Measurements from ENCODE around the gene KCTD15. TPM values are rescaled to one million over a fixed set of nuclear protein-coding genes. Genes with fewer than 3 reads are reported as not detected.

The KCTD15 gene
- total RNA-seq, 2 donors from 2014 or later: 57.5 to 72.2 TPM

- H3K4me3 ChIP-seq: no peak overlapping the region
- no peak for TF ChIP-seq CTCF (IDR thresholded peaks at IDR 0.05)
- no peak for ATAC-seq (ENCODE audit: insufficient number of reproducible peaks, low FRiP score, low read depth)
- H3K27me3 ChIP-seq (replicated peaks; ENCODE audit: insufficient read depth): no peaks in the 10 kb centered on the region
- no peaks in the 10 kb centered on the region for H3K9me3 ChIP-seq
- H3K27ac ChIP-seq: no peak overlapping the region
- no peak for DNase-seq (ENCODE audit: low spot score)
- H3K36me3 ChIP-seq: peaks cover 32% of the 10 kb centered on the region
- peaks cover 0 to 24% of the 10 kb centered on the region in 2 donors for H3K4me1 ChIP-seq (ENCODE audit: control insufficient read depth in 1 of 2, low read depth in 2 of 2)
Measured at GRCh38 chr19:33805840-33806433, 9.3 kb downstream of the KCTD15 start.

GRCh38 chr19:33806434-33806881 lies 9.8 kb downstream of the KCTD15 start:
- Histone ChIP-seq H3K9me3 (no peaks in the 10 kb centered on the region), H3K27ac (no peak overlapping the region), H3K4me1 (ENCODE audit: control insufficient read depth in 1 of 2, low read depth in 2 of 2) (peaks cover 0 to 24% of the 10 kb centered on the region in 2 donors), H3K4me3 (no peak overlapping the region), H3K36me3 (peaks cover 37% of the 10 kb centered on the region), H3K27me3 (replicated peaks; ENCODE audit: insufficient read depth) (no peaks in the 10 kb centered on the region)
- no peak for ATAC-seq (ENCODE audit: insufficient number of reproducible peaks, low FRiP score, low read depth)
- TF ChIP-seq CTCF (IDR thresholded peaks at IDR 0.05): no peak
- no peak for DNase-seq (ENCODE audit: low spot score)

- H3K27ac ChIP-seq: no peak overlapping the region
- H3K4me3 ChIP-seq: no peak overlapping the region
- H3K27me3 ChIP-seq (replicated peaks; ENCODE audit: insufficient read depth): no peaks in the 10 kb centered on the region
- peaks cover 0 to 24% of the 10 kb centered on the region in 2 donors for H3K4me1 ChIP-seq (ENCODE audit: control insufficient read depth in 1 of 2, low read depth in 2 of 2)
- ATAC-seq (ENCODE audit: insufficient number of reproducible peaks, low FRiP score, low read depth) (no peak), DNase-seq (ENCODE audit: low spot score) (no peak)
- no peak for TF ChIP-seq CTCF (IDR thresholded peaks at IDR 0.05)
- peaks cover 50% of the 10 kb centered on the region for H3K36me3 ChIP-seq
- H3K9me3 ChIP-seq: no peaks in the 10 kb centered on the region
Measured at GRCh38 chr19:33808399-33808798, 11.7 kb downstream of the KCTD15 start.

GRCh38 chr19:33809960-33810359 lies 13.3 kb downstream of the KCTD15 start:
- no peak overlapping the region for H3K27ac ChIP-seq
- no peaks in the 10 kb centered on the region for H3K9me3 ChIP-seq
- H3K4me3 ChIP-seq: no peak overlapping the region
- H3K4me1 ChIP-seq (ENCODE audit: control insufficient read depth in 1 of 2, low read depth in 2 of 2): peaks cover 0 to 10% of the 10 kb centered on the region in 2 donors
- peaks cover 45% of the 10 kb centered on the region for H3K36me3 ChIP-seq
- no peak for TF ChIP-seq CTCF (IDR thresholded peaks at IDR 0.05)
- H3K27me3 ChIP-seq (replicated peaks; ENCODE audit: insufficient read depth): no peaks in the 10 kb centered on the region
- ATAC-seq (ENCODE audit: insufficient number of reproducible peaks, low FRiP score, low read depth) (no peak), DNase-seq (ENCODE audit: low spot score) (no peak)

GRCh38 chr19:33810821-33811220 lies 14.2 kb downstream of the KCTD15 start:
- Histone ChIP-seq H3K36me3 (peaks cover 41% of the 10 kb centered on the region), H3K27me3 (replicated peaks; ENCODE audit: insufficient read depth) (no peaks in the 10 kb centered on the region), H3K4me1 (ENCODE audit: control insufficient read depth in 1 of 2, low read depth in 2 of 2) (peaks cover 0 to under 1% of the 10 kb centered on the region in 2 donors), H3K9me3 (no peaks in the 10 kb centered on the region), H3K27ac (no peak overlapping the region), H3K4me3 (no peak overlapping the region)
- ATAC-seq (ENCODE audit: insufficient number of reproducible peaks, low FRiP score, low read depth) (no peak), DNase-seq (ENCODE audit: low spot score) (no peak)
- no peak for TF ChIP-seq CTCF (IDR thresholded peaks at IDR 0.05)

Measured in thoracic aorta (tissue), 2 donors.